ENCODE measurements around the gene SPAG16. TPM values are rescaled to one million over a fixed set of nuclear protein-coding genes. Genes with fewer than 3 reads are reported as not detected.

The SPAG16 gene
- total and polyA plus RNA-seq, 2 of the 13 experiments (the other 11 are each of a cell fraction or from before 2014, with no cell fraction given): 9.6 to 26.5 TPM

DNA sequence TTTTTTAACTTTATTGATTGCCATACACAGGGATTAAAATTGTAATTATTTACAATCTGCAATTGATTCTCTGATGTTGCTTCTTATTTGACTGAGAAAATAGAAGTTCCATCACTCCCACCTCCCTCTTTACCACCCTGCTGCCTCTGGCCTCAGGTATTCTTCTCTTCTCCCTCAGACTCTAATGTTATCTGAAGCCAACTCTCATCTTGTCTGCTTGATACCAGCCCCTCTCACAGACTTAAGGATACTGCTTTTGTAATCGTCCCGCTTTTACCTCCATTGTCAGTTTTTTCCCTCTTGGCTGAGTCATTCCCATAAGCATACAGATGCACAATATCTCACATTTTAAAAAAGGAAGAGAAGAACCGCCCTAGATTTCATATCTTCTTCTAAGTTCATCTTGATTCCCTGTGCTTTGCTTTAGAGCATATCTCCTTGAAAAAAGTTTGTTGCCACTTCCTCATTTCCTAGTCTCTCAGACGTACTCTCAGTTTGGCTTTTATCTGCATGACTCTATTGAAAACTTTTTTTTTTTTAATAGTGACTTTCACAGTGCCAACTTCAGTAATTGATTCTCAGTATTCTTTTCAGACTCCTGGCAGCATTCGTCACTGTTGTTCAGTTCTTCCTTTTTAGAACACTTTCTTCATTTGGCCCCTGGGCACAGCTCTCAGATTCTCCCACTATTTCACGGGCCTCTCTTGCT is 31.1 kb downstream of the SPAG16 start:
- FAIRE-seq: no peak
- Histone ChIP-seq H3K79me2 (ENCODE audit: insufficient read depth, low read length) (no peaks in the 10 kb centered on the region), H3K4me1 (ENCODE audit: insufficient read depth, low read length) (no peaks in the 10 kb centered on the region), H3K36me3 (replicated peaks in 1 of 2; ENCODE audit: control insufficient read depth in 1 of 2, insufficient read depth in 2 of 2, low read length in 2 of 2) (0 out of 5 replicates have a peak, but pooled peaks cover 0 to 5% of the 10 kb centered on the region in 2 experiments), H4K20me1 (ENCODE audit: insufficient read depth, low read length) (no peaks in the 10 kb centered on the region), H3K4me2 (ENCODE audit: low read depth, low read length) (no peak overlapping the region), H3K27ac (ENCODE audit: extremely low read length, insufficient read depth, low read length) (no peak overlapping the region), H3K4me3 (replicated peaks in 1 of 3; ENCODE audit: insufficient read depth in 1 of 3, low read depth in 2 of 3, low read length in 3 of 3) (no peak overlapping the region), H3K9me3 (ENCODE audit: low read length) (no peaks in the 10 kb centered on the region), H2AFZ (ENCODE audit: low read length) (no peak overlapping the region), H3K9ac (ENCODE audit: insufficient read depth, low read depth, low read length) (no peak overlapping the region), H3K27me3 (ENCODE audit: control insufficient read depth in 1 of 2, insufficient read depth in 2 of 2, low read length in 2 of 2) (no peaks in the 10 kb centered on the region)
- in situ Hi-C loops (cut with HindIII; ENCODE audit: extremely low pct_ligation_motif_present, low pct_unique_long_range_greater_than_20kb): no loop called here
- DNase-seq (ENCODE audit: low spot score): no peak
- WGBS (ENCODE audit: low lambda C conversion rate): 97% methylated on average over 6 of the region's 6 CpGs
- ChIA-PET POLR2A (no interaction called here), CTCF (ENCODE audit: low intra/inter-chr PET ratio, low total read pairs) (no interaction called here)
- no peak for ATAC-seq
- intact Hi-C loops (cut with micrococcal nuclease; ENCODE audit: unreplicated experiment): no loop called here
- TF ChIP-seq, protein P1, sequence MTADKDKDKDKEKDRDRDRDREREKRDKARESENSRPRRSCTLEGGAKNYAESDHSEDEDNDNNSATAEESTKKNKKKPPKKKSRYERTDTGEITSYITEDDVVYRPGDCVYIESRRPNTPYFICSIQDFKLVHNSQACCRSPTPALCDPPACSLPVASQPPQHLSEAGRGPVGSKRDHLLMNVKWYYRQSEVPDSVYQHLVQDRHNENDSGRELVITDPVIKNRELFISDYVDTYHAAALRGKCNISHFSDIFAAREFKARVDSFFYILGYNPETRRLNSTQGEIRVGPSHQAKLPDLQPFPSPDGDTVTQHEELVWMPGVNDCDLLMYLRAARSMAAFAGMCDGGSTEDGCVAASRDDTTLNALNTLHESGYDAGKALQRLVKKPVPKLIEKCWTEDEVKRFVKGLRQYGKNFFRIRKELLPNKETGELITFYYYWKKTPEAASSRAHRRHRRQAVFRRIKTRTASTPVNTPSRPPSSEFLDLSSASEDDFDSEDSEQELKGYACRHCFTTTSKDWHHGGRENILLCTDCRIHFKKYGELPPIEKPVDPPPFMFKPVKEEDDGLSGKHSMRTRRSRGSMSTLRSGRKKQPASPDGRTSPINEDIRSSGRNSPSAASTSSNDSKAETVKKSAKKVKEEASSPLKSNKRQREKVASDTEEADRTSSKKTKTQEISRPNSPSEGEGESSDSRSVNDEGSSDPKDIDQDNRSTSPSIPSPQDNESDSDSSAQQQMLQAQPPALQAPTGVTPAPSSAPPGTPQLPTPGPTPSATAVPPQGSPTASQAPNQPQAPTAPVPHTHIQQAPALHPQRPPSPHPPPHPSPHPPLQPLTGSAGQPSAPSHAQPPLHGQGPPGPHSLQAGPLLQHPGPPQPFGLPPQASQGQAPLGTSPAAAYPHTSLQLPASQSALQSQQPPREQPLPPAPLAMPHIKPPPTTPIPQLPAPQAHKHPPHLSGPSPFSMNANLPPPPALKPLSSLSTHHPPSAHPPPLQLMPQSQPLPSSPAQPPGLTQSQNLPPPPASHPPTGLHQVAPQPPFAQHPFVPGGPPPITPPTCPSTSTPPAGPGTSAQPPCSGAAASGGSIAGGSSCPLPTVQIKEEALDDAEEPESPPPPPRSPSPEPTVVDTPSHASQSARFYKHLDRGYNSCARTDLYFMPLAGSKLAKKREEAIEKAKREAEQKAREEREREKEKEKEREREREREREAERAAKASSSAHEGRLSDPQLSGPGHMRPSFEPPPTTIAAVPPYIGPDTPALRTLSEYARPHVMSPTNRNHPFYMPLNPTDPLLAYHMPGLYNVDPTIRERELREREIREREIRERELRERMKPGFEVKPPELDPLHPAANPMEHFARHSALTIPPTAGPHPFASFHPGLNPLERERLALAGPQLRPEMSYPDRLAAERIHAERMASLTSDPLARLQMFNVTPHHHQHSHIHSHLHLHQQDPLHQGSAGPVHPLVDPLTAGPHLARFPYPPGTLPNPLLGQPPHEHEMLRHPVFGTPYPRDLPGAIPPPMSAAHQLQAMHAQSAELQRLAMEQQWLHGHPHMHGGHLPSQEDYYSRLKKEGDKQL (CRISPR knock-in tag; IDR thresholded peaks at IDR 0.05; ENCODE audit: low read depth): no peak
- TF ChIP-seq SMARCE1 (IDR thresholded peaks at IDR 0.05; ENCODE audit: borderline replicate concordance) (no peak), SMYD3 (CRISPR knock-in tag; IDR thresholded peaks at IDR 0.05) (no peak)
- BruUV-seq (replicated peaks): no TSS peak
